Vagina (tissue), 2 donors: Measurements from ENCODE around the gene NCF1. TPM values are rescaled to one million over a fixed set of nuclear protein-coding genes. Genes with fewer than 3 reads are reported as not detected.
"Not testable (repeated sequence)": the region's sequence is repeated elsewhere in the genome, so short reads cannot be mapped to it uniquely, and the experiment has no call there.

Experiments used
- DNase-seq, 2 donors: peaks; one replicate each; pipeline ENCODE4 v3.0.0-alpha.2; 2017; ENCODE audit errors: extremely low spot score in 2 of 2
- H3K27ac ChIP-seq: fragments of 200-600 bp; sonication (generic); one replicate; pipeline ENCODE4 v1.5.1; 2019
- H3K27me3 ChIP-seq: fragments of 200-600 bp; sonication (generic); one replicate; pipeline ENCODE4 v1.5.1; 2019
- H3K36me3 ChIP-seq, 2 donors: fragments of 200-600 bp; sonication (generic); one replicate each; pipeline ENCODE4 v1.5.1; 2017 to 2019
- H3K4me1 ChIP-seq: fragments of 200-600 bp; sonication (generic); one replicate; pipeline ENCODE4 v1.5.1; 2019
- H3K4me3 ChIP-seq, 2 donors: fragments of 200-600 bp; sonication (generic); 1 replicate in 1 of 2; 2 replicates in 1 of 2; pipeline ENCODE4 v1.5.1; 2016 to 2019
- H3K9me3 ChIP-seq: fragments of 200-600 bp; sonication (generic); one replicate; pipeline ENCODE4 v1.5.1; 2019
- intact Hi-C: fragments of 100-400 bp; cut with DNase I; formaldehyde crosslinking; loops from one replicate; pipeline ENCODE4 v1.15.1; 2023
- total RNA-seq: library from RNA; depleted of rRNA; stranded (reverse); fragments of >200 nt; gene quantifications from one replicate; pipeline ENCODE4 v1.2.3, GENCODE V29; 2016

Gene NCF1
- total RNA-seq, 1 donor from 2014 or later = not detected

GRCh38 chr7:74765205-74765918 lies 8.4 kb upstream of the NCF1 start:
- H3K4me3 ChIP-seq, H3K9me3 ChIP-seq, H3K4me1 ChIP-seq, H3K27me3 ChIP-seq, H3K27ac ChIP-seq, H3K36me3 ChIP-seq, DNase-seq, intact Hi-C loops: not testable (repeated sequence)

GRCh38 chr7:74766509-74766908 lies 7.3 kb upstream of the NCF1 start:
- intact Hi-C loops, H3K27ac ChIP-seq, DNase-seq, H3K27me3 ChIP-seq, H3K4me1 ChIP-seq, H3K4me3 ChIP-seq, H3K9me3 ChIP-seq, H3K36me3 ChIP-seq: not testable (repeated sequence)

- H3K27me3 ChIP-seq, intact Hi-C loops, H3K4me3 ChIP-seq, H3K27ac ChIP-seq, H3K4me1 ChIP-seq, DNase-seq, H3K36me3 ChIP-seq, H3K9me3 ChIP-seq: not testable (repeated sequence)
Measured at GRCh38 chr7:74766991-74767390, 6.8 kb upstream of the NCF1 start.

- H3K36me3 ChIP-seq, H3K4me3 ChIP-seq, H3K27ac ChIP-seq, H3K27me3 ChIP-seq, intact Hi-C loops, H3K4me1 ChIP-seq, DNase-seq, H3K9me3 ChIP-seq: not testable (repeated sequence)
Measured at GRCh38 chr7:74770062-74770461, 3.7 kb upstream of the NCF1 start.

- H3K9me3 ChIP-seq, DNase-seq, intact Hi-C loops, H3K36me3 ChIP-seq, H3K4me1 ChIP-seq, H3K27ac ChIP-seq, H3K27me3 ChIP-seq, H3K4me3 ChIP-seq: not testable (repeated sequence)
Measured at GRCh38 chr7:74772093-74772492, 1.7 kb upstream of the NCF1 start.

GRCh38 chr7:74775111-74775510 lies 1.3 kb downstream of the NCF1 start:
- H3K4me1 ChIP-seq, H3K27me3 ChIP-seq, DNase-seq, H3K27ac ChIP-seq, H3K36me3 ChIP-seq, H3K9me3 ChIP-seq, intact Hi-C loops, H3K4me3 ChIP-seq: not testable (repeated sequence)

- H3K9me3 ChIP-seq, H3K4me3 ChIP-seq, H3K4me1 ChIP-seq, H3K27me3 ChIP-seq, H3K36me3 ChIP-seq, intact Hi-C loops, DNase-seq, H3K27ac ChIP-seq: not testable (repeated sequence)
Measured at GRCh38 chr7:74779053-74779452, 5.2 kb downstream of the NCF1 start.

GRCh38 chr7:74781746-74782145 lies 7.9 kb downstream of the NCF1 start:
- DNase-seq, H3K9me3 ChIP-seq, H3K4me3 ChIP-seq, intact Hi-C loops, H3K4me1 ChIP-seq, H3K27me3 ChIP-seq, H3K36me3 ChIP-seq, H3K27ac ChIP-seq: not testable (repeated sequence)

- DNase-seq, intact Hi-C loops: not testable (repeated sequence)
Measured at GRCh38 chr7:74783595-74783994, 9.8 kb downstream of the NCF1 start.

GRCh38 chr7:74788369-74789150 lies 14.7 kb downstream of the NCF1 start:
- intact Hi-C loops, H3K9me3 ChIP-seq, H3K27me3 ChIP-seq, H3K4me1 ChIP-seq, H3K27ac ChIP-seq, H3K36me3 ChIP-seq: not testable (repeated sequence)
- peak; percentile 90 to 95 for DNase-seq
- H3K4me3 ChIP-seq = peak overlapping the region in 1 of 2 donors; percentile 35

More at GRCh38 chr7:74783595-74783994, 9.8 kb downstream of the NCF1 start:
- H3K4me3 ChIP-seq, H3K27ac ChIP-seq, H3K4me1 ChIP-seq, H3K36me3 ChIP-seq, H3K27me3 ChIP-seq, H3K9me3 ChIP-seq: not testable (repeated sequence)

- H3K36me3 ChIP-seq, H3K27ac ChIP-seq, H3K27me3 ChIP-seq, H3K4me3 ChIP-seq, DNase-seq, intact Hi-C loops, H3K9me3 ChIP-seq, H3K4me1 ChIP-seq: not testable (repeated sequence)
Measured at GRCh38 chr7:74789200-74789736, 15.5 kb downstream of the NCF1 start.

GRCh38 chr7:74797848-74798622 lies 24.2 kb downstream of the NCF1 start:
- DNase-seq, H3K9me3 ChIP-seq, H3K27me3 ChIP-seq, intact Hi-C loops, H3K4me1 ChIP-seq, H3K27ac ChIP-seq, H3K36me3 ChIP-seq, H3K4me3 ChIP-seq: not testable (repeated sequence)

- H3K4me1 ChIP-seq, H3K9me3 ChIP-seq, intact Hi-C loops: not testable (repeated sequence)
Measured at GRCh38 chr7:74798644-74799043, 24.8 kb downstream of the NCF1 start.

More at GRCh38 chr7:74798644-74799043, 24.8 kb downstream of the NCF1 start:
- H3K27me3 ChIP-seq, H3K36me3 ChIP-seq, H3K27ac ChIP-seq, DNase-seq, H3K4me3 ChIP-seq: not testable (repeated sequence)
